ENCODE data around the gene CACUL1. TPM values are rescaled to one million over a fixed set of nuclear protein-coding genes. Genes with fewer than 3 reads are reported as not detected.

CACUL1 gene
- total and polyA plus RNA-seq, 2 of the 13 experiments (the other 11 are each of a cell fraction or from before 2014, with no cell fraction given), result 14.2 to 31.0 TPM

GRCh38 chr10:118725886-118726500 is 28.8 kb downstream of the CACUL1 start:
- Histone ChIP-seq H4K20me1 (ENCODE audit: insufficient read depth, low read length) (peaks cover 14% of the 10 kb centered on the region), H3K9me3 (ENCODE audit: low read length) (no peaks in the 10 kb centered on the region), H3K4me1 (ENCODE audit: insufficient read depth, low read length) (peaks cover 16% of the 10 kb centered on the region), H3K36me3 (replicated peaks in 1 of 2; ENCODE audit: control insufficient read depth in 1 of 2, insufficient read depth in 2 of 2, low read length in 2 of 2) (peaks cover 0 to 28% of the 10 kb centered on the region in 2 experiments; a peak in 3 of 5 replicates), H3K79me2 (ENCODE audit: insufficient read depth, low read length) (peaks cover 24% of the 10 kb centered on the region), H3K4me3 (replicated peaks in 1 of 3; ENCODE audit: insufficient read depth in 1 of 3, low read depth in 2 of 3, low read length in 3 of 3) (no peak overlapping the region), H2AFZ (ENCODE audit: low read length) (no peak overlapping the region), H3K27me3 (ENCODE audit: control insufficient read depth in 1 of 2, insufficient read depth in 2 of 2, low read length in 2 of 2) (no peaks in the 10 kb centered on the region), H3K27ac (ENCODE audit: extremely low read length, insufficient read depth, low read length) (no peak overlapping the region), H3K4me2 (ENCODE audit: low read depth, low read length) (no peak overlapping the region), H3K9ac (ENCODE audit: insufficient read depth, low read depth, low read length) (no peak overlapping the region)
- DNase-seq (ENCODE audit: low spot score), result no peak
- in situ Hi-C loops (cut with HindIII; ENCODE audit: extremely low pct_ligation_motif_present, low pct_unique_long_range_greater_than_20kb) (no loop called here), intact Hi-C loops (cut with micrococcal nuclease; ENCODE audit: unreplicated experiment) (no loop called here)
- 92% methylated on average over 4 of the region's 4 CpGs for WGBS (ENCODE audit: low lambda C conversion rate)
- CTCF ChIA-PET (ENCODE audit: low intra/inter-chr PET ratio, low total read pairs), result no interaction called here
- POLR2A ChIA-PET, result no interaction called here
- no peak for TF ChIP-seq NR2C2 (CRISPR knock-in tag; IDR thresholded peaks at IDR 0.05; ENCODE audit: borderline replicate concordance)
- TF ChIP-seq KLF9 (CRISPR knock-in tag; IDR thresholded peaks at IDR 0.05; ENCODE audit: low read depth), result no peak
- TF ChIP-seq ZNF841 (CRISPR knock-in tag; IDR thresholded peaks at IDR 0.05; ENCODE audit: borderline replicate concordance), result no peak
- TF ChIP-seq ZBTB20 (CRISPR knock-in tag; IDR thresholded peaks at IDR 0.05; ENCODE audit: borderline replicate concordance, low read depth), result no peak
- no peak for TF ChIP-seq SP1 (IDR thresholded peaks at IDR 0.05)
- no peak for TF ChIP-seq SP1 (CRISPR knock-in tag; IDR thresholded peaks at IDR 0.05)
- BruUV-seq (replicated peaks), result no TSS peak
- ATAC-seq, result no peak
- no peak for FAIRE-seq

- H4K20me1 ChIP-seq (ENCODE audit: insufficient read depth, low read length), result peaks cover 8% of the 10 kb centered on the region; the same call in 1 of the 2 replicates
- H3K9me3 ChIP-seq (ENCODE audit: low read length), result no peaks in the 10 kb centered on the region
- no peak overlapping the region for H3K27ac ChIP-seq (ENCODE audit: extremely low read length, insufficient read depth, low read length)
- DNase-seq (ENCODE audit: low spot score), result no peak
- CTCF ChIA-PET (ENCODE audit: low intra/inter-chr PET ratio, low total read pairs), result no interaction called here
- no peak for FAIRE-seq
- H3K4me1 ChIP-seq (ENCODE audit: insufficient read depth, low read length), result no peaks in the 10 kb centered on the region
- no peak overlapping the region for H3K4me2 ChIP-seq (ENCODE audit: low read depth, low read length)
- BruUV-seq (replicated peaks), result no TSS peak
- peaks cover 0 to 27% of the 10 kb centered on the region in 2 experiments; a peak in 3 of 5 replicates for H3K36me3 ChIP-seq (replicated peaks in 1 of 2; ENCODE audit: control insufficient read depth in 1 of 2, insufficient read depth in 2 of 2, low read length in 2 of 2)
- TF ChIP-seq ZNF710 (CRISPR knock-in tag; IDR thresholded peaks at IDR 0.05; ENCODE audit: borderline replicate concordance), result no peak
- TF ChIP-seq MED13 (CRISPR knock-in tag; IDR thresholded peaks at IDR 0.05), result no peak
- ATAC-seq, result no peak
- H2AFZ ChIP-seq (ENCODE audit: low read length), result no peak overlapping the region
- H3K27me3 ChIP-seq (ENCODE audit: control insufficient read depth in 1 of 2, insufficient read depth in 2 of 2, low read length in 2 of 2), result no peaks in the 10 kb centered on the region
- in situ Hi-C loops (cut with HindIII; ENCODE audit: extremely low pct_ligation_motif_present, low pct_unique_long_range_greater_than_20kb), result no loop called here
- intact Hi-C loops (cut with micrococcal nuclease; ENCODE audit: unreplicated experiment), result no loop called here
- 96% methylated on average over 6 of the region's 6 CpGs for WGBS (ENCODE audit: low lambda C conversion rate)
- POLR2A ChIA-PET, result no interaction called here
- no peak overlapping the region for H3K9ac ChIP-seq (ENCODE audit: insufficient read depth, low read depth, low read length)
- H3K79me2 ChIP-seq (ENCODE audit: insufficient read depth, low read length), result peaks cover 10% of the 10 kb centered on the region
- no peak overlapping the region for H3K4me3 ChIP-seq (replicated peaks in 1 of 3; ENCODE audit: insufficient read depth in 1 of 3, low read depth in 2 of 3, low read length in 3 of 3)
These were observed 31.3 kb downstream of the CACUL1 start for GRCh38 chr10:118723466-118723865.

Measured in HepG2 (cell line).